IMR-90 (cell line): Measurements from ENCODE around the gene SEPSECS.

ENCODE experiments used
- BHLHE40 ChIP-seq: fragments of 150-350 bp; IDR thresholded peaks from 2 replicates; pipeline ENCODE4 v1.6.1; 2016; ENCODE audit warnings: mild to moderate bottlenecking, low read depth, low read length
- CEBPB ChIP-seq: IDR thresholded peaks from 2 replicates; pipeline ENCODE4 v1.6.1; 2012; ENCODE audit warnings: low read depth, low read length, improper control_type of control experiment
- CTCF ChIP-seq: conservative IDR thresholded peaks from 2 replicates; pipeline ENCODE4 v1.5.1; 2012; ENCODE audit warnings: mild to moderate bottlenecking, low read depth, low read length, improper control_type of control experiment
- FOS ChIP-seq: fragments of 150-350 bp; IDR thresholded peaks from 2 replicates; pipeline ENCODE4 v1.6.1; 2016; ENCODE audit warnings: low read depth, low read length
- MAFK ChIP-seq: IDR thresholded peaks from 2 replicates; pipeline ENCODE4 v1.6.1; 2012; ENCODE audit warnings: low read depth, low read length, improper control_type of control experiment
- MAZ ChIP-seq: IDR thresholded peaks from 2 replicates; pipeline ENCODE4 v1.6.1; 2012; ENCODE audit warnings: low read depth, mild to moderate bottlenecking, low read length, improper control_type of control experiment, moderate library complexity, borderline replicate concordance
- MXI1 ChIP-seq: IDR thresholded peaks from 2 replicates; pipeline ENCODE4 v1.6.1; 2012; ENCODE audit warnings: low read depth, mild to moderate bottlenecking, low read length, moderate library complexity, borderline replicate concordance
- NFE2L2 ChIP-seq: fragments of 150-350 bp; IDR thresholded peaks from 2 replicates; pipeline ENCODE4 v1.6.1; 2016; ENCODE audit warnings: low read depth, mild to moderate bottlenecking, low read length
- POLR2A ChIP-seq: IDR thresholded peaks from 2 replicates; pipeline ENCODE4 v1.6.1; 2012; ENCODE audit warnings: mild to moderate bottlenecking, low read depth, low read length
- RAD21 ChIP-seq: IDR thresholded peaks from 2 replicates; pipeline ENCODE4 v1.6.1; 2012; ENCODE audit warnings: low read length, improper control_type of control experiment
- RCOR1 ChIP-seq: IDR thresholded peaks from 2 replicates; pipeline ENCODE4 v1.6.1; 2012; ENCODE audit warnings: mild to moderate bottlenecking, low read length, improper control_type of control experiment; ENCODE audit not compliant: insufficient replicate concordance
- RFX5 ChIP-seq: IDR thresholded peaks from 2 replicates; pipeline ENCODE4 v1.8.0; 2012; ENCODE audit warnings: low read depth, mild to moderate bottlenecking, low read length, moderate library complexity
- SMC3 ChIP-seq: fragments of 150-350 bp; IDR thresholded peaks from 2 replicates; pipeline ENCODE4 v1.6.1; 2016; ENCODE audit warnings: low read depth, mild to moderate bottlenecking, antibody characterized with exemption, low read length, moderate library complexity
- USF2 ChIP-seq: fragments of 150-350 bp; IDR thresholded peaks from 2 replicates; pipeline ENCODE4 v1.6.1; 2017; ENCODE audit warnings: mild to moderate bottlenecking, antibody characterized with exemption, low read length, low read depth

- TF ChIP-seq CTCF: no peak
- no peak for TF ChIP-seq POLR2A
- TF ChIP-seq RAD21: no peak
- TF ChIP-seq SMC3: no peak
- TF ChIP-seq CEBPB: no peak
- no peak for TF ChIP-seq RFX5
- TF ChIP-seq MXI1: no peak
- no peak for TF ChIP-seq RCOR1
- no peak for TF ChIP-seq FOS
- no peak for TF ChIP-seq USF2
- TF ChIP-seq MAFK: no peak
- no peak for TF ChIP-seq BHLHE40
- TF ChIP-seq NFE2L2: no peak
- no peak for TF ChIP-seq MAZ
Measured at GRCh38 chr4:25080571-25080970, 79.7 kb downstream of the SEPSECS start.
